Activated naive CD4-positive, alpha-beta T cell treated with Interleukin-2 at 50 U/mL for 16 hours (primary cell): ENCODE results near the gene DMD.
"Not testable (repeated sequence)": the region's sequence is repeated elsewhere in the genome, so short reads cannot be mapped to it uniquely, and the experiment has no call there.

Experiments
- DNase-seq: peaks from one replicate; pipeline ENCODE4 v3.0.0-alpha.2; 2020

The DMD gene

GRCh38 chrX:31661280-31661810, 1550.0 kb downstream of the DMD start:
- no peak for DNase-seq

GRCh38 chrX:31658360-31658759, 1553.0 kb downstream of the DMD start:
- no peak for DNase-seq

DNA sequence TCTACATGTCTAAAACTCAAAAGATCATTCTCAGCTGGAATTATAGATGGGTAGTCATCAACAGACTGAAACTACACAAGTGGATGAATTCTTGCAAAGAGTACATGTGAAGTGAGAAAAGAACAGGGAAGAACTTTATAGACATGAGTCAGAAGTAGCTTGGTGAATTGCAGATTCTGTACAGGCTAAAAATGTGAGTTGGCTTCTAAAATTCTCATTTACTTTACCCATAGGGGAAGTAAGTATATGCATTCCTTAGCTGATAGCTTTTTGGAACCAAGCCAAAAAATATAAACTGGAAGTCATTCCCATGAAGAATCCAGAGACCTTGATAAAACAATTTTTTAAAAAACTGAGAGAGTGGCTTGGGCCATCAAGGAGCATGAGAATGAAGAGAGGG, 1555.3 kb downstream of the DMD start:
- DNase-seq, result no peak

DNA sequence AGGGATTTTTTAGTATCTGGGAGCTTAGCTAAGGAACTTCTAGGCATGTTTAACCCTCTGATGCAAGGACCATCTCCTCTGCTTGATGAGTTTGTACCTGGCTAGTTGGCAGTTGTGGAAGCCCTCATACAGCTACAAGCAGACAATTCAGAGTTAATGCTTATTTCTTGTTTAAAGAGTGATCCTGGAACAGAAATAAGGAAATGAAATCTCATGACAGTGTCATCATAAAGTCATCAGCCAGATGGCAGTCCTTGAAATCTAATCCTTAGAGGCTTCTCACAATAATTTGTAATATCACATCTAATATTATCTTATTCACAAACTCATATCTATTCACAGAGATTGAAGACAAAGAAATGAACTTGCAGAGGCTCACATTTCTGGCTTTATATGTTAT, 1557.9 kb downstream of the DMD start:
- no peak for DNase-seq

GRCh38 chrX:31652650-31653049, 1558.7 kb downstream of the DMD start:
- no peak for DNase-seq

GRCh38 chrX:31649201-31649600, 1562.1 kb downstream of the DMD start:
- DNase-seq, result no peak

DNA sequence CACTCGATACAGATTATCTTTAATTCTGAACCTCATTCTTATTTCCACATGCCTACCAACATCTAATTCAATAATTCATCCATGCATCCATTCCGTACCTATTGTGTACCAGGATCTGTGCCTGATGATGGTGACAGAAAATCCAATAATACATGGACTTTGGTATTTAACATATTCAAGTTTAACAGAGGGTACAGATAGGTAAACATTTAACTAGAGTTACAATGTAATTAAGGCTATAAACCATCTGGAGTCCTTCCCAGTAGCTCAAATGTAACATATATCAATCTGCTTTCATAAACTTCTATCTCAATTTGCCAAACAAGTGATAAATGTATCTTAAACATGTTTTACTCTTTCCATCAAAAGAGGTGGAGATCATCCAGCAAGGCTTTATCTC, 1578.0 kb downstream of the DMD start:
- DNase-seq, result no peak

DNA sequence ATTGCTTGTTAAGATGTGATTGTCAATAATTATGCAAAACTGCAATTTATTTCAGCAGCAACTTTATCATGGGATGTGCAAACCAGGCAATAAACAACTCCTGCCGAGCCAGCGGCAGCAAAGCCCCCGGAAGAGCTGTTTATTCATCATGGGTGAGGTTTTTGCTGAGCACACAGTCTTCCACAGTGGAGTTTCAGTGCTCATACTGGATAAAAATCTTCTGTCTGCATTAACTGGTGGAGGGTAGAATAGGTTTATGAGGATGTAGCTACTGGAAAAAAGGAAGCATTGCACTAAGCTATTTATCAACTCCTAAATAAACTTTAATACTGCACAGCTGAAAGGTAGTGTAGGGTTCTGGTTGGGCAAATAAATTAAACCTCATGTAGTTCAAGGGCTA, 1582.2 kb downstream of the DMD start:
- no peak for DNase-seq

DNA sequence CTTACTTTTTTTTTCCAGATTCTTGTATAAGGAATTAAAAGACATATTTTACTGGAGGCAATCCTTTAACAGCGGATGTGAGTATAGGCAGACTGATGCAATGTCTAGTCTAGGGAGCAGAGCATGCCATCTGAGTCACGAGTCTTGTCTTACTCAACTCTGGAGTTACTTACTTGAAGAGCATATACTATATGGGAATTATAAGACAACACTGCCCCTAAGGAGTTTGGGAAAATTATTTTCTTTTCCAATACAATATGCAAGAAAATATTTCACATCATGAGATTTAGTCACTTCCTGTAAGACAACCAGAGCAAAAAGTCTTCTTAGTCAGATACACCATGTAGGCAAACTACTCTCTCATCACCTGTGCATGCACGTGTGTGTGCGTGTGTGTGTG, 1602.2 kb downstream of the DMD start:
- no peak for DNase-seq

DNA sequence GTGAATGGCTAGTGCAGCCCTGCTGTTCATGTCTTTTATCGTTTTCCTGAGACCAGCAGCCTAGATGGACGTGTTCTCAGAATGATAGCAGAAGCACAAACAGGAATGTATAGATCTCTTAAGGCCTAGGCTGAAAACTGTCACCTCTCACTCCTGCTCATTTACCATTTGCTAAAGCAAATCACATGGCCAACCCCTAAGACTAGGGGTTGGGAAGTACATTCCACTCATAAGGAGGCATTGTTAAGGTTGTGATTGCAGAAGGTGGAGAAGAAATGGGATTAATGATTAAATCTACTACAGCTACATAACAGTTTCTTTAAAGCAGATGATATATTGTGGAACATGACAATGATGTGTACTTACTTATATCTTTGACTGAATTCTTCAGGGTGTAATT, 1602.7 kb downstream of the DMD start:
- DNase-seq, result no peak

DNA sequence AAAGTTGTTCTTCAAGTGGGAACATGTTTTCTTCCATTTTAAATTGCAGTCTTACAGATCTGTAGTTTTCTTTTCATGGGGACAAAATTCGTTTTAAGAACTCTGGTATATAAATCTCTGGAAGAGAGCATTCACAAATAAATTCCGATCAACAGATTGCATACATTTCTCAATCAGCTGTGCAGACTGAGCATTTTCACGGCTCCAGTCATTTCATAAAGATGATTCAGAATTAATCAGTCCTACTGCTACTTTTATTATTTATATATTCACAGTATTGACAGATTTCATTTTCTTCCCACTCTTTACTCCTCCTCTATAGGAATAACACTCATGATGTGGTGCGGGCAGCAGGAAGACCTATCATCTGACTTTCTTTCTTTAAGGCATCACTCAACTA, 1604.6 kb downstream of the DMD start:
- DNase-seq, result no peak

- no peak for DNase-seq
Measured at GRCh38 chrX:31604629-31605221, 1606.6 kb downstream of the DMD start.

GRCh38 chrX:31603411-31604120, 1607.8 kb downstream of the DMD start:
- no peak for DNase-seq

GRCh38 chrX:31600823-31601222, 1610.5 kb downstream of the DMD start:
- DNase-seq, result no peak

- DNase-seq, result no peak
Measured at GRCh38 chrX:31593353-31593752, 1618.0 kb downstream of the DMD start.

- DNase-seq, result no peak
Measured at GRCh38 chrX:31591355-31591754, 1620.0 kb downstream of the DMD start.

GRCh38 chrX:31590581-31591114, 1620.7 kb downstream of the DMD start:
- no peak for DNase-seq

DNA sequence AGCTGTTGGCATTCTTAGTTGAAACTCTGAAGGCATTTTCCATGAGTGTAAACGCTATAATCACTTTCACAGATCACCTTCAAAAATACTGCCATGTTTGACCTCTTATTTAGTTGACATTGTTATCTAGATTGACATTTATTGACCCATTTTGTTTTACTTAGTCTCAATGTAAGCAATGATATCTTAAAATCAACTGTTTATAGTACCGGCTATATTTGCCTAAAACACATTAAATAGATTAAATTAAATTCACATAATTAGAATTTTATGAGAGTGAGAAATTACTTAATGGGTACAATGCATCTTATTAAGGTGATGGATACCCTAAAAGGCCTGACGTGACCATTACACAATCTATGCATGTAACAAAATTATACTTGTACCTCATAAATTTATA, 1621.8 kb downstream of the DMD start:
- DNase-seq, result no peak

- no peak for DNase-seq
Measured at GRCh38 chrX:31588355-31588754, 1623.0 kb downstream of the DMD start.

GRCh38 chrX:31583892-31584291, 1627.5 kb downstream of the DMD start:
- not testable (repeated sequence) for DNase-seq

DNA sequence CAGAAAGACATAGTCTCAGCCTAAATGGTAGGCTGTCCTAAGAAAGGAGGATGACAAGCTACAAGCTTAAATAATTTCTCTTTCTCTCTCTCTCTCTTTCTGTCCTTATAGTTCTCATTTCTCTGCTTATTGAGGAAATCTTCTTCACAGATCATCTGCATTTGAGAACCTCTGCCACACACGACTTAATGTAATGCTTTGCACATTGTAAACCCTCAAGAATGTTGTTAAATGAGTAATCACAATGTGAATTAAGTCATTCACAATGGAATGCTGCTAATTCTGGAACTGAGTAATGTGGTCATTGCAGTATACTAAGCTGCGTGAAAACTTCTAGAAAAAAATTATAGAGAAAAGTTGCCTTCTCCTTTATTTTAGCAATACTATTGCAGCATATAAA, 1630.6 kb downstream of the DMD start:
- DNase-seq, result no peak

GRCh38 chrX:31580227-31580626, 1631.1 kb downstream of the DMD start:
- no peak for DNase-seq

DNA sequence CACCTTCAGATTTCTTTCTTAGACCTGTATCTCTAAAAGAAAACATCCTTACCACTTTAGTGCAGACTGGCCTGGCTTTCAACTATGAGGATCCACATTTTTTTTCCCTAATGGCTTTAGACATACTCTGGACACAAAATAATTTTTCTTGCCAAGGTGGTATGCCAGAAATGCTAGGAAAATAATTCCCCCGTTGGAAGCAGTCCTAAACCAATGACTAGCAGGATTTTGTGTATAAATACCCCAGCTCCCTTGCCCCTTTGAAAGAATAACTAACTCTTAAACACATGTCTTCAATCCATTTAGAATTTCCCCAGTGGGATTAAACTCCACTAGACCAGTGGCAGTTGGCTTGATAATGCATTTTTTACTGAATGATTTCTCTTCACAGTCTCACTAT, 1639.0 kb downstream of the DMD start:
- no peak for DNase-seq

DNA sequence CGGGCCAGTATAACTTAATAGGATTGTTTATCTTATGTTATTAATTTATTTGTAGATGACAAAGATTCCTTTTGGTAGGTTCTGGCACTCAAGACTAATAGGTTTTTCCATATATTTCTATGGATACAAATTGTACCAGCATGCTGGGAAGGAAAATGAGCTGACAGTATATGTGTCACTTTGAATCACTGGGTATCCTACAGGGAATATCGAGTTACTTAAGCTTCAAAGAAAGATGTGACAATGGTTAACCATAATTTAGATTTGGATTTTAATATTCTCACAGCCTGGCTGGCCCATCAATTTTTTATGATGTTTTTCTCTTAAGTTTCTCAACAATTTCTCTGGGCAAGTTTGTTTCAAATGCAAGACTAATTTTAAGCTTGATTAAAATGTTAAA, 1640.7 kb downstream of the DMD start:
- DNase-seq, result no peak

DNA sequence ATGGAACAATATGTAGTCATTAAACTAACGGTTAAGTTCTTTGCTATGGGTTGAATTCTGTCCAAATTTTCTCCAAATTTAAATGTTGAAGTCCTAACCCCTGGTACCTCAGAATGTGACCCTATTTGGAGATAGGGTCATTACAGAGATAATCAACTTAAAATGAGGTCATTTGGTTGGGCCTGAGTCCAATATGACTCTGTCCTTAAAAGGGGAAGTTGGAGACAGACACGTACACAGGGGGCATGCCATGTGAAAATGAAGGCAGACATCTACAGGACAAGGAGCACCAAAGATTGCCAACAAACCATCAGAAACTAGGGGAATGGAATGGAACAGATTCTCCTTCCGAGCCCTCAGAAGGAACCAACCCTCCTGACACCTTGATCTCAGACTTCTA, 1647.6 kb downstream of the DMD start:
- no peak for DNase-seq
